Activated T-helper 2 cell treated with anti-CD3 and anti-CD28 coated beads, Interferon-gamma antibody, Interleukin-2, Interleukin-4, amounts not matched to agents 10 μg/mL and 5 μg/mL and 100 μg/mL, durations not matched to agents 14 hours and 24 hours and 36 hours (primary cell): ENCODE results near the gene SAMD5. TPM values are rescaled to one million over a fixed set of nuclear protein-coding genes. Genes with fewer than 3 reads are reported as not detected.

Experiments used
- DNase-seq: peaks from one replicate; pipeline ENCODE4 v3.0.0; 2021; ENCODE audit warnings: low spot score
- H3K27ac Mint-ChIP-seq: one replicate; pipeline ENCODE4 v1.8.0; 2021; ENCODE audit warnings: mixed read lengths
- H3K27me3 Mint-ChIP-seq: one replicate; pipeline ENCODE4 v1.8.0; 2021; ENCODE audit warnings: low read depth, mixed read lengths
- H3K36me3 Mint-ChIP-seq: one replicate; pipeline ENCODE4 v1.8.0; 2021; ENCODE audit warnings: low read depth, mixed read lengths
- H3K4me1 Mint-ChIP-seq: one replicate; pipeline ENCODE4 v1.8.0; 2021; ENCODE audit warnings: low read depth, mixed read lengths
- H3K4me3 Mint-ChIP-seq: one replicate; pipeline ENCODE4 v1.8.0; 2021; ENCODE audit warnings: low read depth, mild to moderate bottlenecking, moderate library complexity, mixed read lengths
- H3K9me3 Mint-ChIP-seq: one replicate; pipeline ENCODE4 v1.8.0; 2021; ENCODE audit warnings: mixed read lengths
- intact Hi-C: fragments of 100-400 bp; cut with micrococcal nuclease; formaldehyde crosslinking; loops from one replicate; pipeline ENCODE4 v1.15.1; 2023
- total RNA-seq: library from RNA; stranded (reverse); gene quantifications from 2 replicates; pipeline ENCODE4 v1.2.3, GENCODE V29; 2022

The SAMD5 gene
- total RNA-seq, 1 donor from 2014 or later: 0.48 TPM

- no peak for DNase-seq
- Mint-ChIP-seq H3K9me3 (no peaks in the 10 kb centered on the region), H3K4me1 (no peaks in the 10 kb centered on the region), H3K36me3 (no peaks in the 10 kb centered on the region), H3K27me3 (no peaks in the 10 kb centered on the region), H3K27ac (no peak overlapping the region), H3K4me3 (no peak overlapping the region)
- intact Hi-C loops: no loop called here
Measured at GRCh38 chr6:147585256-147585655, 76.8 kb downstream of the SAMD5 start.

- H3K4me3 Mint-ChIP-seq: no peak overlapping the region
Measured at GRCh38 chr6:147586044-147586443, 77.6 kb downstream of the SAMD5 start.

GRCh38 chr6:147587907-147588306 is 79.4 kb downstream of the SAMD5 start:
- H3K27ac Mint-ChIP-seq: no peak overlapping the region
- no peaks in the 10 kb centered on the region for H3K27me3 Mint-ChIP-seq
- no peak overlapping the region for H3K4me3 Mint-ChIP-seq
- H3K9me3 Mint-ChIP-seq: no peaks in the 10 kb centered on the region
- no peaks in the 10 kb centered on the region for H3K36me3 Mint-ChIP-seq
- no peak for DNase-seq
- no peaks in the 10 kb centered on the region for H3K4me1 Mint-ChIP-seq
- intact Hi-C loops: no loop called here

More at GRCh38 chr6:147586044-147586443, 77.6 kb downstream of the SAMD5 start:
- no peaks in the 10 kb centered on the region for H3K9me3 Mint-ChIP-seq
- H3K27ac Mint-ChIP-seq: no peak overlapping the region
- no peaks in the 10 kb centered on the region for H3K27me3 Mint-ChIP-seq
- no peaks in the 10 kb centered on the region for H3K36me3 Mint-ChIP-seq
- intact Hi-C loops: no loop called here
- no peaks in the 10 kb centered on the region for H3K4me1 Mint-ChIP-seq
- DNase-seq: no peak

GRCh38 chr6:147588469-147588868 is 80.0 kb downstream of the SAMD5 start:
- Mint-ChIP-seq H3K27ac (no peak overlapping the region), H3K4me3 (no peak overlapping the region), H3K36me3 (no peaks in the 10 kb centered on the region), H3K4me1 (no peaks in the 10 kb centered on the region), H3K27me3 (no peaks in the 10 kb centered on the region), H3K9me3 (no peaks in the 10 kb centered on the region)
- intact Hi-C loops: no loop called here
- DNase-seq: no peak

GRCh38 chr6:147589739-147590250 is 81.3 kb downstream of the SAMD5 start:
- H3K36me3 Mint-ChIP-seq: no peaks in the 10 kb centered on the region
- intact Hi-C loops: no loop called here
- no peaks in the 10 kb centered on the region for H3K27me3 Mint-ChIP-seq

GRCh38 chr6:147595961-147596360 is 87.5 kb downstream of the SAMD5 start:
- no peaks in the 10 kb centered on the region for H3K36me3 Mint-ChIP-seq
- intact Hi-C loops: no loop called here
- no peak overlapping the region for H3K27ac Mint-ChIP-seq
- no peaks in the 10 kb centered on the region for H3K9me3 Mint-ChIP-seq
- no peaks in the 10 kb centered on the region for H3K4me1 Mint-ChIP-seq
- no peaks in the 10 kb centered on the region for H3K27me3 Mint-ChIP-seq
- DNase-seq: no peak
- no peak overlapping the region for H3K4me3 Mint-ChIP-seq

More at GRCh38 chr6:147589739-147590250, 81.3 kb downstream of the SAMD5 start:
- no peak for DNase-seq
- no peaks in the 10 kb centered on the region for H3K4me1 Mint-ChIP-seq
- no peak overlapping the region for H3K4me3 Mint-ChIP-seq
- H3K9me3 Mint-ChIP-seq: no peaks in the 10 kb centered on the region
- H3K27ac Mint-ChIP-seq: no peak overlapping the region

GRCh38 chr6:147603392-147604081 is 95.0 kb downstream of the SAMD5 start:
- intact Hi-C loops: no loop called here
- Mint-ChIP-seq H3K27me3 (no peaks in the 10 kb centered on the region), H3K27ac (no peak overlapping the region), H3K4me3 (no peak overlapping the region), H3K36me3 (no peaks in the 10 kb centered on the region), H3K4me1 (no peaks in the 10 kb centered on the region), H3K9me3 (no peaks in the 10 kb centered on the region)
- DNase-seq: no peak

- Mint-ChIP-seq H3K4me3 (no peak overlapping the region), H3K27me3 (no peaks in the 10 kb centered on the region), H3K36me3 (no peaks in the 10 kb centered on the region), H3K4me1 (no peaks in the 10 kb centered on the region), H3K27ac (no peak overlapping the region), H3K9me3 (no peaks in the 10 kb centered on the region)
- intact Hi-C loops: no loop called here
- DNase-seq: no peak
Measured at GRCh38 chr6:147604373-147604772, 95.9 kb downstream of the SAMD5 start.

GRCh38 chr6:147611992-147612391 is 103.5 kb downstream of the SAMD5 start:
- DNase-seq: no peak
- Mint-ChIP-seq H3K27me3 (no peaks in the 10 kb centered on the region), H3K9me3 (no peaks in the 10 kb centered on the region), H3K4me1 (no peaks in the 10 kb centered on the region), H3K27ac (no peak overlapping the region), H3K4me3 (no peak overlapping the region), H3K36me3 (no peaks in the 10 kb centered on the region)
- intact Hi-C loops: no loop called here

- Mint-ChIP-seq H3K27me3 (no peaks in the 10 kb centered on the region), H3K27ac (no peak overlapping the region), H3K4me3 (no peak overlapping the region), H3K9me3 (no peaks in the 10 kb centered on the region), H3K4me1 (no peaks in the 10 kb centered on the region), H3K36me3 (no peaks in the 10 kb centered on the region)
- intact Hi-C loops: no loop called here
- DNase-seq: no peak
Measured at GRCh38 chr6:147614501-147614900, 106.0 kb downstream of the SAMD5 start.

GRCh38 chr6:147615659-147616456 is 107.4 kb downstream of the SAMD5 start:
- Mint-ChIP-seq H3K36me3 (no peaks in the 10 kb centered on the region), H3K27me3 (no peaks in the 10 kb centered on the region), H3K27ac (no peak overlapping the region), H3K4me3 (no peak overlapping the region), H3K4me1 (no peaks in the 10 kb centered on the region), H3K9me3 (no peaks in the 10 kb centered on the region)
- intact Hi-C loops: no loop called here
- no peak for DNase-seq

GRCh38 chr6:147617366-147617765 is 108.9 kb downstream of the SAMD5 start:
- H3K9me3 Mint-ChIP-seq: no peaks in the 10 kb centered on the region
- intact Hi-C loops: no loop called here
- H3K27me3 Mint-ChIP-seq: no peaks in the 10 kb centered on the region
- H3K27ac Mint-ChIP-seq: no peak overlapping the region
- no peak for DNase-seq
- H3K4me3 Mint-ChIP-seq: no peak overlapping the region
- H3K36me3 Mint-ChIP-seq: no peaks in the 10 kb centered on the region
- H3K4me1 Mint-ChIP-seq: no peaks in the 10 kb centered on the region

- Mint-ChIP-seq H3K36me3 (no peaks in the 10 kb centered on the region), H3K27ac (no peak overlapping the region), H3K4me1 (no peaks in the 10 kb centered on the region), H3K27me3 (no peaks in the 10 kb centered on the region), H3K9me3 (peaks cover 2% of the 10 kb centered on the region), H3K4me3 (no peak overlapping the region)
- intact Hi-C loops: no loop called here
- no peak for DNase-seq
Measured at GRCh38 chr6:147618457-147618856, 110.0 kb downstream of the SAMD5 start.
